PFSK-1 (cell line): ENCODE measurements around the gene ZNF341.

ENCODE experiments used
- FOXP2 ChIP-seq: optimal IDR thresholded peaks from 2 replicates; pipeline ENCODE3; 2011; ENCODE audit warnings: borderline replicate concordance, control low read depth, inconsistent platforms; ENCODE audit not compliant: insufficient read depth; ENCODE audit errors: extremely low read length, extremely low read depth
- POLR2AphosphoS5 ChIP-seq: IDR thresholded peaks from 2 replicates; pipeline ENCODE4 v1.6.1; 2012; ENCODE audit warnings: low read depth, mild to moderate bottlenecking, control low read depth, low read length, moderate library complexity
- REST ChIP-seq, 2 experiments: IDR thresholded peaks; 2 replicates each; pipeline versions ENCODE4 v1.6.1 to v1.8.0; 2011 to 2012; ENCODE audit warnings: low read depth in 2 of 2, low read length in 2 of 2, control low read depth in 1 of 2, inconsistent platforms in 1 of 2, mild to moderate bottlenecking in 1 of 2, moderate library complexity in 1 of 2; ENCODE audit not compliant: insufficient read depth in 1 of 2
- SIN3A ChIP-seq: IDR thresholded peaks from 2 replicates; pipeline ENCODE4 v1.6.1; 2012; ENCODE audit warnings: mild to moderate bottlenecking, low read length, moderate library complexity, borderline replicate concordance; ENCODE audit not compliant: insufficient read depth
- TAF1 ChIP-seq: IDR thresholded peaks from 2 replicates; pipeline ENCODE4 v1.6.1; 2012; ENCODE audit warnings: low read length, control low read depth, borderline replicate concordance; ENCODE audit not compliant: insufficient read depth

Gene ZNF341

GRCh38 chr20:33733654-33734576 is 2.1 kb downstream of the ZNF341 start:
- TF ChIP-seq TAF1 (no peak), POLR2AphosphoS5 (no peak), SIN3A (no peak), REST (IDR thresholded peaks at IDR 0.05; ENCODE audit: insufficient read depth in 1 of 2, low read depth in 2 of 2, low read length in 2 of 2) (no peak), FOXP2 (no peak)

DNA sequence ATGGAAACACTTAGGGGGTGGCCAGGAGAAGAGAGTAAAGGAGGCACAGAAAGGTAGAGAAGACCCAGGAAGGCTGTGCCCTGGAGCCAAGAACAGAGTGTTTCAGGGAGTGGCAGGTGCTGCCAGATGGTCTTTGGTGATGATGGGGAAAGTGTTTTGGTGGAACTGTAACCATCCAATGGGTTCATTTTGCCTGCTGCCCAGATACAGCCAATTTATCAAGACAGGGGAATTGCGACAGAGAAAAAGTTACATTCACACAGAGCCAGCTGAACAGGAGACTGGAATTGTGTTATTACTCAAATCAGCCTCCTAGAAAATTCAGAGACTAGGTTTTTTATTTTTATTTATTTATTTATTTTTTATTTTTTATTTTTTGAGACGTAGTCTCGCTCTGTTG is 5.2 kb downstream of the ZNF341 start:
- TF ChIP-seq SIN3A (no peak), POLR2AphosphoS5 (no peak), REST (IDR thresholded peaks at IDR 0.05; ENCODE audit: insufficient read depth in 1 of 2, low read depth in 2 of 2, low read length in 2 of 2) (no peak), FOXP2 (no peak)

DNA sequence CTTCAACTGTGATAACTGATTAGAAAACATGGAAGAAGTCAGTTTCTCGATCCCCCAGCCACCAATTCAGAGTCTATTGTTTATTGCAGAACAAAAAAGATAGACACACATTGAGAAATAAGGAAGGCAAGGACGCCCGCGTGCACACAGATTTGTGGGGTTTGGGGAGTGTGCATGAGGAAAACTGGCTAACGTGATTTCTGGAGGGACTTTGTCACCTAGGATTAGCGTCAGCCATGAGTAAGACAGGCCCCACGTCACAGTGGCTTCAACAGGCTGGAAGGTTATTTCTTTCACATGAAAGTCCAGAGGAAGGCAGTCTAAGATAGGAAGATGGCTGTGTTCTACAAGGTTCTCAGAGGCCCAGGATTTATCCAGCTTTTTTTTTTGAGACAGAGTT is 7.7 kb downstream of the ZNF341 start:
- TF ChIP-seq TAF1, result no peak
- TF ChIP-seq POLR2AphosphoS5, result no peak
- no peak for TF ChIP-seq REST (IDR thresholded peaks at IDR 0.05; ENCODE audit: insufficient read depth in 1 of 2, low read depth in 2 of 2, low read length in 2 of 2)
- no peak for TF ChIP-seq FOXP2
- TF ChIP-seq SIN3A, result no peak

DNA sequence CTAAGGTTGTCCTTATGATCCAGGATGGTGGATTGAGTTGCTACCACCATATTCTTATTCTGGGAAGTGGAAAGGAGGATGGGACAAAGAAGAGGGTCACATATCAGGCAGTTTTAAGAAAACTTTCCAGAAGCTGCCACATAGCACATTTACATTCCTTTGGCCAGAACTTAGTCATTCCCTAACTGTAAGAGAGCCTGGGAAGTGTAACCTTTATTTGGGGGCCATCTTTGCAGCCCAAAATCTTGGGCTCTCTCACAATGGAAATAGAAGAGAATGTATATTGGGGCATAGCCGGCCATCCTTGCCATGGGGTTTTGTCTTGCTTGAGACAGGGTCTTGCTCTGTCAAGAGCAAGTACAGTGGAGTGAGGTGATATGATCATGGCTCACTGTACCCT is 8.4 kb downstream of the ZNF341 start:
- no peak for TF ChIP-seq FOXP2
- no peak for TF ChIP-seq SIN3A

DNA sequence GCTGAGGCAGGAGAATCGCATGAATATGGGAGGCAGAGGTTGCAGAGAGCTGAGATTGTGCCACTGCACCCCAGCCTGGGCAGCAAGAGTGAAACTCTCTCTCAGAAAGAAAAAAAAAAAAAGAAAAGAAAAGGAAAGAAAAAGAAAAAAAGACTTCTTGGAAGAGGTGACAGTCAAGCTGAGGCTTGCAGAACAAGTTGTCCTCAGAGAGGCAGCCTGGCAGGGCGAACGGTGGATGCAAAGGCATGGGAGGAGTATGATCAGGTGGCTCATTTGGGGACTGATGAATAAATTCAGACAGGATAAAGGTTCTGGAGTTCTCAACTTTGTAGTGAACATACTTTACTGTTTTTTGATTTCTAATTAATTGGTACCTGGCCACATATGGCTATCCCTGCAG is 12.4 kb downstream of the ZNF341 start:
- no peak for TF ChIP-seq REST (IDR thresholded peaks at IDR 0.05; ENCODE audit: insufficient read depth in 1 of 2, low read depth in 2 of 2, low read length in 2 of 2)
- no peak for TF ChIP-seq FOXP2
- TF ChIP-seq POLR2AphosphoS5, result no peak
- TF ChIP-seq TAF1, result no peak
- no peak for TF ChIP-seq SIN3A
